SK-N-SH treated with all-trans-retinoic acid at 6 μM for 48 hours (cell line): ENCODE measurements around the gene LIN9.

Experiments
- ARNTL ChIP-seq: fragments of 450-650 bp; formaldehyde crosslinking; IDR thresholded peaks from 2 replicates; pipeline ENCODE4 v1.5.0; 2020; ENCODE audit warnings: low read depth, mild to moderate bottlenecking, moderate library complexity, borderline replicate concordance
- ESRRG ChIP-seq: fragments of 250-450 bp; sonication (Bioruptor Pico); IDR thresholded peaks from 2 replicates; pipeline ENCODE4 v1.6.1; 2021; ENCODE audit warnings: mild to moderate bottlenecking
- GLIS3 ChIP-seq: fragments of 250-450 bp; sonication (Bioruptor Pico); IDR thresholded peaks from 2 replicates; pipeline ENCODE4 v1.5.0; 2020; ENCODE audit warnings: mild to moderate bottlenecking, moderate library complexity
- ISL1 ChIP-seq: fragments of 250-450 bp; sonication (Bioruptor Pico); IDR thresholded peaks from 2 replicates; pipeline ENCODE4 v2.1.2; 2022; ENCODE audit warnings: mild to moderate bottlenecking, moderate library complexity
- SNAI2 ChIP-seq: fragments of 250-450 bp; sonication (Bioruptor Pico); IDR thresholded peaks from 2 replicates; pipeline ENCODE4 v1.5.0; 2020; ENCODE audit warnings: mild to moderate bottlenecking, moderate library complexity
- TCF4 ChIP-seq: fragments of 250-450 bp; sonication (Bioruptor Pico); IDR thresholded peaks from 2 replicates; pipeline ENCODE4 v1.8.0; 2021; ENCODE audit warnings: mild to moderate bottlenecking, moderate library complexity, borderline replicate concordance
- ZFP3 ChIP-seq: fragments of 250-450 bp; sonication (Bioruptor Pico); IDR thresholded peaks from 2 replicates; pipeline ENCODE4 v1.5.0; 2020; ENCODE audit warnings: mild to moderate bottlenecking, moderate library complexity
- ZFP30 ChIP-seq: fragments of 450-650 bp; formaldehyde crosslinking; IDR thresholded peaks from 2 replicates; pipeline ENCODE4 v1.5.0; 2022; ENCODE audit warnings: mild to moderate bottlenecking, moderate library complexity
- ZNF565 ChIP-seq: fragments of 450-650 bp; formaldehyde crosslinking; conservative IDR thresholded peaks from 2 replicates; pipeline ENCODE4 v1.5.0; 2020; ENCODE audit warnings: low read depth, mild to moderate bottlenecking, moderate library complexity
- ZNF8 ChIP-seq: fragments of 450-650 bp; formaldehyde crosslinking; IDR thresholded peaks from 2 replicates; pipeline ENCODE4 v1.5.0; 2020; ENCODE audit warnings: mild to moderate bottlenecking, moderate library complexity
- TF ChIP-seq, protein P1 (sequence below): fragments of 250-450 bp; sonication (Bioruptor Pico); IDR thresholded peaks from 2 replicates; pipeline ENCODE4 v1.5.1; 2020; ENCODE audit warnings: low read depth, mild to moderate bottlenecking, moderate library complexity
- TF ChIP-seq, protein P2 (sequence below): fragments of 250-450 bp; sonication (Bioruptor Pico); IDR thresholded peaks from 2 replicates; pipeline ENCODE4 v1.8.0; 2020; ENCODE audit warnings: mild to moderate bottlenecking, moderate library complexity, borderline replicate concordance

DNA sequence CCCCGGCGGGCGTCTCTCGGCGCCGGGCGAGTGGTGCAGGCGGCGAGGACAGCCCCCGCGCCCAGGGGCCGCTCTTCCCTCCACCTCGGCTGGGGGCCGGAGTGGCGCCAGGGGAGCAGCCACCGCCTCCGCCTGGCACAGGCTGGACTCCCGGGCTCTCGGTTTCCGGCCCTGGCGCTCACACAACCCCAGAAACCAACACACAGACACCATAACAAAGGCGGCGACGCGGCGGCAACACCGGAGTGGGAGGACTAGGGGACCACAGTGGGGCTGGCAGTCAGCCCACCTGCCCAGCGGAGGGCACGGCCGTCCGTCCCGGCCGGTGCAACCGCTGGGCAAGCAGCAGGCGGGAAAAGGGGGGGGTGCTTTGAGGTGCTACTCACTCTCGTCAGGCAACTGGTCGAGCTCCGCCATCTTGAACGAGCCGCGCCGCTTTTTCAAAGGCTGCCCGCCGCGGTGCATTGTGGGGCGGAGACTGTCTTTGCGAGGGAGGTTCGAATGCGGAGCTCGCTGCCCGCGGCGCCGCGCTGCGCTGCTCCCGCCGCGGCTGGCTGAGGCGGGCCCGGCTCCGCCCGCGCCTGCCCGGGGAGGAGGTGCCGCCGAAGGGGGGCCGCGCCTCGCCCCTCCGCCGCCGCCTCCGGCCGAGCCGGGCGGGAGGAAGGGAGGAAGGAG lies at the start of gene LIN9:
- TF ChIP-seq TCF4 (CRISPR knock-in tag) (no peak), ZNF565 (CRISPR knock-in tag) (no peak), ARNTL (CRISPR knock-in tag) (no peak), ZFP3 (CRISPR knock-in tag) (no peak), SNAI2 (CRISPR knock-in tag) (no peak), GLIS3 (CRISPR knock-in tag) (no peak), ZFP30 (CRISPR knock-in tag) (no peak), ESRRG (no peak), ISL1 (CRISPR knock-in tag) (no peak), ZNF8 (no peak)
- TF ChIP-seq, protein P1, sequence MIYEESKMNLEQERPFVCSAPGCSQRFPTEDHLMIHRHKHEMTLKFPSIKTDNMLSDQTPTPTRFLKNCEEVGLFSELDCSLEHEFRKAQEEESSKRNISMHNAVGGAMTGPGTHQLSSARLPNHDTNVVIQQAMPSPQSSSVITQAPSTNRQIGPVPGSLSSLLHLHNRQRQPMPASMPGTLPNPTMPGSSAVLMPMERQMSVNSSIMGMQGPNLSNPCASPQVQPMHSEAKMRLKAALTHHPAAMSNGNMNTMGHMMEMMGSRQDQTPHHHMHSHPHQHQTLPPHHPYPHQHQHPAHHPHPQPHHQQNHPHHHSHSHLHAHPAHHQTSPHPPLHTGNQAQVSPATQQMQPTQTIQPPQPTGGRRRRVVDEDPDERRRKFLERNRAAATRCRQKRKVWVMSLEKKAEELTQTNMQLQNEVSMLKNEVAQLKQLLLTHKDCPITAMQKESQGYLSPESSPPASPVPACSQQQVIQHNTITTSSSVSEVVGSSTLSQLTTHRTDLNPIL = no peak
- TF ChIP-seq, protein P2, sequence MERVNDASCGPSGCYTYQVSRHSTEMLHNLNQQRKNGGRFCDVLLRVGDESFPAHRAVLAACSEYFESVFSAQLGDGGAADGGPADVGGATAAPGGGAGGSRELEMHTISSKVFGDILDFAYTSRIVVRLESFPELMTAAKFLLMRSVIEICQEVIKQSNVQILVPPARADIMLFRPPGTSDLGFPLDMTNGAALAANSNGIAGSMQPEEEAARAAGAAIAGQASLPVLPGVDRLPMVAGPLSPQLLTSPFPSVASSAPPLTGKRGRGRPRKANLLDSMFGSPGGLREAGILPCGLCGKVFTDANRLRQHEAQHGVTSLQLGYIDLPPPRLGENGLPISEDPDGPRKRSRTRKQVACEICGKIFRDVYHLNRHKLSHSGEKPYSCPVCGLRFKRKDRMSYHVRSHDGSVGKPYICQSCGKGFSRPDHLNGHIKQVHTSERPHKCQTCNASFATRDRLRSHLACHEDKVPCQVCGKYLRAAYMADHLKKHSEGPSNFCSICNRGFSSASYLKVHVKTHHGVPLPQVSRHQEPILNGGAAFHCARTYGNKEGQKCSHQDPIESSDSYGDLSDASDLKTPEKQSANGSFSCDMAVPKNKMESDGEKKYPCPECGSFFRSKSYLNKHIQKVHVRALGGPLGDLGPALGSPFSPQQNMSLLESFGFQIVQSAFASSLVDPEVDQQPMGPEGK (CRISPR knock-in tag) = no peak
